ENCODE data around the gene TBC1D22A. TPM values are rescaled to one million over a fixed set of nuclear protein-coding genes. Genes with fewer than 3 reads are reported as not detected.

TBC1D22A gene
- total RNA-seq, 3 donors from 2014 or later: 35.6 to 51.9 (median 41.8) TPM

DNA sequence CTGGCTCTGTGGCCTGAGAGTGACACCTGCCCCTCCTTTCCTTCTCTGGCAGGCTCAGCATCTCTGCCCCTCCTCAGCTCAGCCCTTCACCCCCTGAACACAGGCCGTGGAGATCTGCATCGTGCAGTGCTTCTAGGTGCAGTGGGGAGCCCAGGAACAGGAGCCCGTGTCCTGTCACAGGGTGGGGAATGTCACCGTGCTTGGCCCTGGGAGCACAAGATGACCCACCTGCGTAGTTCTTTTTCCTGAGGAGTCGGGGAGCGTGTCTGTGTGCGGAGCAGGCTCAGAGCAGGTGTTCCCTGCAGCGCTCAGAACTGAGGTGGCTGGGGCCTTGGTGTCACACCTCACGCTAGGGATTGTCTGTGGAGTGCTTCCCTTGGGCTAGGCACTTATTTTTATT, 10.6 kb downstream of the TBC1D22A start:
- no peak for ATAC-seq
- no peaks in the 10 kb centered on the region for H3K9me3 ChIP-seq
- H3K4me1 ChIP-seq (ENCODE audit: low read depth): peaks cover 29% of the 10 kb centered on the region
- intact Hi-C loops (cut with DNase I, micrococcal nuclease): no loop called here
- no peaks in the 10 kb centered on the region for H3K36me3 ChIP-seq (ENCODE audit: low read depth)
- H3K4me3 ChIP-seq: no peak overlapping the region
- TF ChIP-seq CTCF (IDR thresholded peaks at IDR 0.05): no peak
- DNase-seq: peak in 1 of 3 donors; percentile 41

DNA sequence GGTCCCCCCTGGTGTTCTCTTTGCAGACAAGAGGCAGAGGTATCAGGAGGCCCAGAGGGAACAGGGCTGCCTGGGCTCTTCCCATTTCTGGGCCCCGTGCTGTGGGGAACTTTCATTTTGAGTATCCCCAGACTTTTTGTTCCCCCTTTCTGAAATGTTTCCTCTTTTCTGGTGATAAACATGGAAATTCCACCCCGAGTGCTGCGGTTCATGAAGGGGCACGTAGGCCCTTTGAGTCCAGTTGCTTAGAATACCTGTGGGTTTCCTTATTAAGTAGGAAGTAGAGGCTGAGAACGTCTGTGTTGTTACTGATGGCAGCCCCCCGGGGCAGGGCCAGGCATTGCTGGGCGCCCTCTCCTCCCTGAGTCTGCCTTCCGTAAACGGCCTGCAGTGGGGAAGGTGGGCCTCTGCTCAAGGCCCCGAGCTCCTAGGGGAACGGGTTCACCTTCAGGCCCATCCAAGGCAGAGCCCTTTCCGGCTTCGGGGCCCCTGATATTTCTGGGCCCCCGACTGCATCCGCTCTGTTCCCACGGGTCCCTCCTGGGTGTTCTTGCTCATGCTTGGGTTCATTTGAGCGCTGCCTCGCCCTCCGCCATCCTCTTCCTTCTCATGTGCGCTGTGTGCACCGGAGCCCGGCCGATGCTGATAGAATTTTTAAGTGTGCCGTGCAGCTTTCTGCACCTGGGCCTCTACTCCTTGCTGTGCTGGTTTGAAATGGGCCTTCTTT, 12.0 kb downstream of the TBC1D22A start:
- intact Hi-C loops (cut with DNase I, micrococcal nuclease): no loop called here
- Histone ChIP-seq H3K36me3 (ENCODE audit: low read depth) (no peaks in the 10 kb centered on the region), H3K9me3 (no peaks in the 10 kb centered on the region), H3K4me1 (ENCODE audit: low read depth) (peaks cover 30% of the 10 kb centered on the region), H3K4me3 (no peak overlapping the region)
- DNase-seq: peak in 2 of 3 donors; percentile 46 to 71
- TF ChIP-seq CTCF (IDR thresholded peaks at IDR 0.05): no peak
- peak; percentile 25 for ATAC-seq

DNA sequence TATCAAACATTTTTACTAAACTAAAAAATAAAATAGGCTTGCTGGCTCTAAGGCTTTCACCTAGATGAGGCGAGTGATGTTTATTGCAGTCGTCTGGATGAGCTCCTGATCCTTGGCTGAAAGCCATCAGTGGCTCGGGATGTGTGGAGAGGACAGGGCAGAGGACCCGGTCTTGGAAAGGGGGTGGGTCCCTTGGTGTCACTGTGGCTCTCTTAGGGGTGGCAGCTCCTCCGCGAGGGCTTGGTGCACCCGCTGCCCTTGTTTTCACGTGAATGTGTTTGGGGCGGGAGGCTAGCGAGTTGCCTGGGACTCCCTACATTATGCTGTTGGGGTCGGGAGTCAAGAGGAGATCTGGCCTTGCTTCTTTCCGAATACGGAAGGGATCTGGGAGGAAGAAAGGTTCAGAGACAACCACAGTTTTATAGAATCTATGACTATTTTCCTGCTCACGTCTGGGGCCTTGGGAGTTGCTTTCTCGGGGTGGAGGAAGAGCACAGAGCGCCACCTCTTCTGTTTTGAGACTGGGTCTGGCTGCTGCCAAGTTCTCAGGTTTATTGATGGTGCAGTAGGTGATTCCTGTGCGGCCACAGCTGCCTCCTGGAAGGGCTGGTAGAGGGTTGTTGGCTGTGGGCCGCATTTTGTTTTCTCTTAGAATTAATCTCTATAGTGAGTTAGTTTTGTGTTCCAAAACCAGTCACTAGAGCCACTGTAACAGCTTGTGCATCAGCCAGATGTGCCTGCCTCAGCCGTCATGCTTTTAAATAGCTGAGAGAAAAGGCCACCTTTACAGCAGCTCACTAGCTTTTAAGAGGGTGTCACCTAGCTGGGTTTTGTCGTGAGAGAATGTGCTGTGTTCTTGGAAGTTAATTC, 12.8 kb downstream of the TBC1D22A start:
- intact Hi-C loops (cut with DNase I, micrococcal nuclease): no loop called here
- DNase-seq (peak in 1 of 3 donors; percentile 57), ATAC-seq (peak; percentile 29)
- TF ChIP-seq CTCF (IDR thresholded peaks at IDR 0.05): no peak
- Histone ChIP-seq H3K4me3 (no peak overlapping the region), H3K4me1 (ENCODE audit: low read depth) (peaks cover 37% of the 10 kb centered on the region), H3K9me3 (no peaks in the 10 kb centered on the region), H3K36me3 (ENCODE audit: low read depth) (no peaks in the 10 kb centered on the region)

- no peaks in the 10 kb centered on the region for H3K36me3 ChIP-seq (ENCODE audit: low read depth)
- intact Hi-C loops (cut with DNase I, micrococcal nuclease): no loop called here
- no peaks in the 10 kb centered on the region for H3K9me3 ChIP-seq
- TF ChIP-seq CTCF (IDR thresholded peaks at IDR 0.05): no peak
- no peak overlapping the region for H3K4me3 ChIP-seq
- peak in 1 of 3 donors; percentile 69 for DNase-seq
- peaks cover 37% of the 10 kb centered on the region for H3K4me1 ChIP-seq (ENCODE audit: low read depth)
- peak; percentile 71 for ATAC-seq
Measured at GRCh38 chr22:46775850-46776826, 13.7 kb downstream of the TBC1D22A start.
